Mesendoderm (in vitro differentiated cells): Measurements from ENCODE around the gene ITGB3.

ENCODE experiments used
- DNase-seq: peaks from one replicate; pipeline ENCODE4 v3.0.0; 2013
- H2AK5ac ChIP-seq: 2 replicates; pipeline ENCODE4 v1.6.1; 2013; ENCODE audit warnings: low read length, inconsistent platforms
- H2BK120ac ChIP-seq: 2 replicates; pipeline ENCODE4 v1.6.1; 2013; ENCODE audit warnings: low read depth, mild to moderate bottlenecking, low read length, moderate library complexity, mixed read lengths
- H2BK15ac ChIP-seq: replicated peaks from 2 replicates; pipeline ENCODE4 v1.6.1; 2013; ENCODE audit warnings: low read depth, mild to moderate bottlenecking, moderate library complexity
- H2BK5ac ChIP-seq: 2 replicates; pipeline ENCODE4 v1.6.1; 2013; ENCODE audit warnings: low read length, inconsistent platforms
- H3K18ac ChIP-seq: 2 replicates; pipeline ENCODE4 v1.6.1; 2013; ENCODE audit warnings: mild to moderate bottlenecking, low read length, mixed read lengths
- H3K23ac ChIP-seq: one replicate; pipeline ENCODE4 v1.6.1; 2013; ENCODE audit warnings: low read length
- H3K27ac ChIP-seq: 2 replicates; pipeline ENCODE4 v1.5.1; 2013; ENCODE audit warnings: low read depth, mild to moderate bottlenecking, inconsistent platforms, low read length, moderate library complexity
- H3K27me3 ChIP-seq: 2 replicates; pipeline ENCODE4 v1.6.1; 2013; ENCODE audit warnings: low read length, control low read depth, mild to moderate bottlenecking, inconsistent platforms; ENCODE audit not compliant: insufficient read depth, poor library complexity
- H3K36me3 ChIP-seq: 2 replicates; pipeline ENCODE4 v1.6.1; 2013; ENCODE audit warnings: low read length, inconsistent platforms; ENCODE audit not compliant: control insufficient read depth, insufficient read depth
- H3K4ac ChIP-seq: one replicate; pipeline ENCODE4 v1.6.1; 2013; ENCODE audit warnings: low read depth, mild to moderate bottlenecking, low read length, moderate library complexity
- H3K4me1 ChIP-seq: 2 replicates; pipeline ENCODE4 v1.6.1; 2013; ENCODE audit warnings: low read depth, low read length, inconsistent platforms; ENCODE audit not compliant: control insufficient read depth
- H3K4me2 ChIP-seq: 2 replicates; pipeline ENCODE4 v1.6.1; 2013; ENCODE audit warnings: low read length
- H3K4me3 ChIP-seq: 2 replicates; pipeline ENCODE4 v1.5.1; 2013; ENCODE audit warnings: mild to moderate bottlenecking, low read length
- H3K56ac ChIP-seq: one replicate; pipeline ENCODE4 v1.6.1; 2013; ENCODE audit warnings: low read length
- H3K79me1 ChIP-seq: 2 replicates; pipeline ENCODE4 v1.6.1; 2013; ENCODE audit warnings: low read length, inconsistent platforms
- H3K79me2 ChIP-seq: 2 replicates; pipeline ENCODE4 v1.6.1; 2013; ENCODE audit warnings: mild to moderate bottlenecking, low read length; ENCODE audit not compliant: control insufficient read depth, insufficient read depth
- H3K9ac ChIP-seq: 2 replicates; pipeline ENCODE4 v1.6.1; 2013; ENCODE audit warnings: low read length, inconsistent platforms
- H4K5ac ChIP-seq: one replicate; pipeline ENCODE4 v1.6.1; 2013; ENCODE audit warnings: low read length
- H4K8ac ChIP-seq: one replicate; pipeline ENCODE4 v1.6.1; 2013; ENCODE audit warnings: low read depth, mild to moderate bottlenecking, control low read depth, low read length, moderate library complexity
- WGBS: extraction: QIAGEN DNeasy Blood & Tissue Kit; methylation state at CpG from one replicate; pipeline ENCODE4 v1.1.7; 2013; ENCODE audit warnings: low lambda C conversion rate, missing lambda C conversion rate; ENCODE audit not compliant: insufficient coverage; ENCODE audit errors: extremely low coverage; 5-methylcytosine and 5-hydroxymethylcytosine counted together

The ITGB3 gene

DNA sequence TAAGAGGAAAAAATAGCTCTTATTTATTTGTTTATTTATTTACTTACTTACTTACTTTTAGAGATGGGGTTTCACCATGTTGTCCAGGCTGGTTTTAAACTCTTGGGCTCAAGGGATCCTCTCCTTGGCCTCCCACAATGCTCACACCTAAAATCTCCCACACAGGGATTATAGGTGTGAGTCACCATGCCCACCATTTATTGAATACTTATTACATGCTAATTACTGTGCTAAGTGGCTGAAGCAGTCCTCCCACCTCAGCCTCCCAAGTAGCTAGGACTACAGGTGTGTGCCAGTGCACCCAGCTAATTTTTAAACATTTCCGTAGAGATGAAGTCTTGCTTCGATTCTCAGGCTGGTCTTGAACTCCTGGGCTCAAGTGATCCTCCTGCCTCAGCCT lies 11.0 kb upstream of the ITGB3 start:
- no peaks in the 10 kb centered on the region for H3K27me3 ChIP-seq
- no peaks in the 10 kb centered on the region for H3K36me3 ChIP-seq
- H3K18ac ChIP-seq, result no peak overlapping the region
- H4K8ac ChIP-seq, result no peak overlapping the region
- no peak overlapping the region for H3K4me3 ChIP-seq
- H3K79me1 ChIP-seq, result no peaks in the 10 kb centered on the region
- H2AK5ac ChIP-seq, result no peak overlapping the region
- H2BK15ac ChIP-seq, result no peak overlapping the region
- H3K23ac ChIP-seq, result no peak overlapping the region
- H3K4ac ChIP-seq, result no peak overlapping the region
- no CpG with 5 or more reads among the region's 2 CpGs for WGBS
- DNase-seq, result no peak
- H2BK120ac ChIP-seq, result no peak overlapping the region
- H4K5ac ChIP-seq, result no peak overlapping the region
- no peak overlapping the region for H3K56ac ChIP-seq
- no peak overlapping the region for H2BK5ac ChIP-seq
- no peak overlapping the region for H3K27ac ChIP-seq
- no peaks in the 10 kb centered on the region for H3K79me2 ChIP-seq
- H3K4me1 ChIP-seq, result no peaks in the 10 kb centered on the region
- H3K4me2 ChIP-seq, result no peak overlapping the region
- no peak overlapping the region for H3K9ac ChIP-seq

DNA sequence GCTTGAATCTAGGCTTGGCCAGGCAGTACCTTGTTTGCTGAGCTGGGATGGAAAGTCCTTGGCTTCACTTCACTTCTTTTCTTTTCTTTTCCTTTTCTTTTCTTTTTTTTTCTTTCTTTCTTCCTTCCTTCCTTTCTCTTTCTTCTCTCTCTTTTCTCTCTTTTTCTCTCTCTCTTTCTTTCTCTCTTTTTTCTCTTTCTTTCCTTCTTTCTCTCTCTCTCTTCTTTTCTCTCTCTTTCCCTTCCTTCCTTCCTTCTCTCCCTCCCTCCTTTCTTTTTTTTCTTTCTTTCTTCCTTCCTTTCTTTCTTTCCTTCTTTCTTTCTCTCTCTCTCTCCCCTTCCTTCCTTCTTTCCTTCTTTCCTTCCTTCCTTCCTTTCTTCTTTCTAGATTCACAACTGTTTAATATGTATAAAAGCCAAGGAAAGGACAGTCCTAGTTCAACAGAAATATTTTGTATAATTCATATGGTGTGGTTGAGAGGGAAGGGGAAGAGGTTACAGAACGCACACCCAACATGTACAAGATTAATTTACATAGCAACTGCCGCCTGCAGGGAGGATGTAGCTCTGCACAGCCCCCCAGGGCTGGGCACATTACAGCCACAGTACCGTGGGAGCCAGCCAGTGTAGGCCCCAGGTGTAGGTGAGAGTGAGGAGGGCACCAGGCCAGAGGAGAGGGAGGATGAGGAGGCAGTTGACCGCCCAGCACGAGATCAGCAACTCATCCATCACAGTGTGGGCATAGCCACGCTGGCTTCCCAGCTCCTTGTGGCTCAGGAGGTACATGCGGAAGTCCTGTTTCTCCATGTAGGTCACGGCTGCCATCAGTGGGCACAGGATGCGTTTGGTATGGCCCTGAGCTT lies 9.7 kb upstream of the ITGB3 start:
- no peaks in the 10 kb centered on the region for H3K4me1 ChIP-seq
- no peak overlapping the region for H3K23ac ChIP-seq
- no peak overlapping the region for H4K8ac ChIP-seq
- no peaks in the 10 kb centered on the region for H3K36me3 ChIP-seq
- no CpG with 5 or more reads among the region's 9 CpGs for WGBS
- no peaks in the 10 kb centered on the region for H3K27me3 ChIP-seq
- no peak overlapping the region for H3K27ac ChIP-seq
- H3K79me2 ChIP-seq, result no peaks in the 10 kb centered on the region
- no peak overlapping the region for H4K5ac ChIP-seq
- no peak overlapping the region for H3K4me3 ChIP-seq
- H3K56ac ChIP-seq, result no peak overlapping the region
- no peaks in the 10 kb centered on the region for H3K79me1 ChIP-seq
- H2BK120ac ChIP-seq, result no peak overlapping the region
- no peak for DNase-seq
- no peak overlapping the region for H3K4ac ChIP-seq
- H3K4me2 ChIP-seq, result no peak overlapping the region
- no peak overlapping the region for H2AK5ac ChIP-seq
- H3K9ac ChIP-seq, result no peak overlapping the region
- H2BK5ac ChIP-seq, result no peak overlapping the region
- no peak overlapping the region for H2BK15ac ChIP-seq
- no peak overlapping the region for H3K18ac ChIP-seq

DNA sequence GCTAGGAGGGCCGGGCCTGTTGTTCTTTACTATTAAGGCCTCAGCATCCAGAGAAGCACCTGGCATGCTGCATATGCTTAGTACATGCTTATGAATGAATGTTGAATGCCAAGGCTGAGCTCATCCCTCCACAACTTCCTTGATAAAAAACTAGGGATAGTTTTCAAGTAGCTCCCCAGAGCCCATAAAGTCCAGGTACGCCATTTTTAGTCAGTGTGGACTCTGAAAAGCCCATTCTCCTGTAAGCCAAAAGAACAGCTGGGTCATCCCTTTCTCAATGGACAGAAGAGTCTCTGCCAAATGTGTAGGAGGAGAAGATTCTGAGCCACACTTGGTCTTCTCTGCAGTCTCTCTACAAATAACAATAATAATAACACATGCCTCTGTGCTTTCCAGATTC lies 8.9 kb upstream of the ITGB3 start:
- H3K27ac ChIP-seq, result no peak overlapping the region
- no peak overlapping the region for H2BK120ac ChIP-seq
- H2AK5ac ChIP-seq, result no peak overlapping the region
- no peaks in the 10 kb centered on the region for H3K4me1 ChIP-seq
- no peaks in the 10 kb centered on the region for H3K79me2 ChIP-seq
- no peak overlapping the region for H3K23ac ChIP-seq
- no peak overlapping the region for H3K4ac ChIP-seq
- no peak overlapping the region for H3K18ac ChIP-seq
- H3K36me3 ChIP-seq, result no peaks in the 10 kb centered on the region
- H3K9ac ChIP-seq, result no peak overlapping the region
- no peak overlapping the region for H2BK5ac ChIP-seq
- H3K4me2 ChIP-seq, result no peak overlapping the region
- no CpG with 5 or more reads among the region's 2 CpGs for WGBS
- no peak overlapping the region for H4K5ac ChIP-seq
- H2BK15ac ChIP-seq, result no peak overlapping the region
- H3K4me3 ChIP-seq, result no peak overlapping the region
- no peak overlapping the region for H3K56ac ChIP-seq
- no peak overlapping the region for H4K8ac ChIP-seq
- H3K79me1 ChIP-seq, result no peaks in the 10 kb centered on the region
- DNase-seq, result no peak
- H3K27me3 ChIP-seq, result no peaks in the 10 kb centered on the region

DNA sequence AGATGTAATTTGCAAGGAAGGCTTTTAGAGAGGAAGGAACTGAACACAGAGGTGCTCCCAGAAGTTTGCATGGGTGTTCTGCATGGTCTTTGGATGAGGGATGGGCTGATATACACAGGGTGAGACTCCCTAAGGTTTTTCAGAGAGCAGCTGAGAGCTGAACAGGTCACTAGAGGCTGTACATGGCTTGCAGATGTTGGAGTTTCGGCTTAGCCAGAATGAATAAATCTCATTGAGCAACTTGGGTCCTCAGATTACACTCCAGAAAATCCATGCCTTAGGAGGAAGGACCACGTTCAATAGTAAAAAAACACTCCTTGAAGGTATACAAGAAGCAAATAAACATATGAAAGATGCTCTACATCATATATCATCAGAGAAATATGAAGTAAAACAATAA lies 7.5 kb upstream of the ITGB3 start:
- no peak overlapping the region for H3K9ac ChIP-seq

DNA sequence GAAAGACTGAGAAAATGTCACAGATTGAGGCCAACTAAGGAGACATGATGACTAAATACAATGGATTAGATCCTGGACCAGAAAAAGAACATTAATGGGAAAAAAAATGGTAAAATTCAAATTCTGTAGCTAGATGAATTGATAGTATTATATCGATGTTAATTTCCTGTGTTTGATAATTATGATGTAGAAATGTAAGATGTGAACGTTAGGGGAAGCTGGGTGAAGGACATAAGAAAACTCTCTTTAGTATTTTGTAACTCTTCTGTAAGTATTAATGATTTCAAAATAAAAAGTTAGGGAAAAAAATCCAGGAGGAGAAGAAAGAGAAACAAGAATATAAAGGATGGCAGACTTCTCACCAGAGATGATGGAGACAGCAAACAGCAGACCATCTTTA lies 2.8 kb upstream of the ITGB3 start:
- no peak overlapping the region for H4K5ac ChIP-seq
- DNase-seq, result no peak
- no peaks in the 10 kb centered on the region for H3K36me3 ChIP-seq
- H3K9ac ChIP-seq, result no peak overlapping the region
- peak overlapping the region; percentile 7 for H2BK5ac ChIP-seq
- H3K4me2 ChIP-seq, result no peak overlapping the region
- H2BK15ac ChIP-seq, result no peak overlapping the region
- H3K79me2 ChIP-seq, result no peaks in the 10 kb centered on the region
- no peak overlapping the region for H3K4ac ChIP-seq
- H2AK5ac ChIP-seq, result no peak overlapping the region
- H3K4me3 ChIP-seq, result no peak overlapping the region
- H3K18ac ChIP-seq, result no peak overlapping the region
- no peak overlapping the region for H3K23ac ChIP-seq
- 98% methylated on average over 2 of the region's 2 CpGs for WGBS
- H3K27ac ChIP-seq, result no peak overlapping the region
- peaks cover 11% of the 10 kb centered on the region for H3K4me1 ChIP-seq
- H4K8ac ChIP-seq, result no peak overlapping the region
- H2BK120ac ChIP-seq, result no peak overlapping the region
- peaks cover 4% of the 10 kb centered on the region for H3K27me3 ChIP-seq
- no peaks in the 10 kb centered on the region for H3K79me1 ChIP-seq
- no peak overlapping the region for H3K56ac ChIP-seq

More for the DNA sequence above, 7.5 kb upstream of the ITGB3 start:
- Histone ChIP-seq H3K27me3 (no peaks in the 10 kb centered on the region), H2AK5ac (no peak overlapping the region), H4K8ac (no peak overlapping the region), H2BK15ac (no peak overlapping the region), H3K56ac (no peak overlapping the region), H3K27ac (no peak overlapping the region), H3K4me2 (no peak overlapping the region), H3K4me1 (peaks cover under 1% of the 10 kb centered on the region), H3K36me3 (no peaks in the 10 kb centered on the region), H3K23ac (no peak overlapping the region), H3K4me3 (no peak overlapping the region), H3K79me1 (no peaks in the 10 kb centered on the region), H2BK120ac (no peak overlapping the region), H2BK5ac (no peak overlapping the region), H3K4ac (no peak overlapping the region), H3K79me2 (no peaks in the 10 kb centered on the region), H4K5ac (no peak overlapping the region), H3K18ac (no peak overlapping the region)
- DNase-seq, result no peak
- WGBS, result no CpG with 5 or more reads among the region's 2 CpGs
